GM10847 (cell line): Measurements from ENCODE around the gene ELMO1.

Experiments used
- POLR2A ChIP-seq: IDR thresholded peaks from 2 replicates; pipeline ENCODE4 v1.6.1; 2011; ENCODE audit not compliant: insufficient read length; ENCODE audit errors: extremely low read depth

ELMO1 gene

GRCh38 chr7:36900988-36901710 lies 547.5 kb downstream of the ELMO1 start:
- no peak for TF ChIP-seq POLR2A

- TF ChIP-seq POLR2A, result no peak
Observed at GRCh38 chr7:36898186-36898585, 550.5 kb downstream of the ELMO1 start.

- TF ChIP-seq POLR2A, result no peak
Observed at GRCh38 chr7:36896956-36897590, 551.6 kb downstream of the ELMO1 start.

- TF ChIP-seq POLR2A, result no peak
Observed at GRCh38 chr7:36896418-36896817, 552.2 kb downstream of the ELMO1 start.

- TF ChIP-seq POLR2A, result no peak
Observed at GRCh38 chr7:36895192-36895591, 553.5 kb downstream of the ELMO1 start.

- no peak for TF ChIP-seq POLR2A
Observed at GRCh38 chr7:36894190-36894589, 554.5 kb downstream of the ELMO1 start.

- no peak for TF ChIP-seq POLR2A
Observed at GRCh38 chr7:36889182-36889581, 559.5 kb downstream of the ELMO1 start.

- no peak for TF ChIP-seq POLR2A
Observed at GRCh38 chr7:36887969-36888368, 560.7 kb downstream of the ELMO1 start.

- TF ChIP-seq POLR2A, result no peak
Observed at GRCh38 chr7:36887233-36887632, 561.4 kb downstream of the ELMO1 start.

- TF ChIP-seq POLR2A, result no peak
Observed at GRCh38 chr7:36884910-36885309, 563.8 kb downstream of the ELMO1 start.

- TF ChIP-seq POLR2A, result no peak
Observed at GRCh38 chr7:36884351-36884750, 564.3 kb downstream of the ELMO1 start.

GRCh38 chr7:36881233-36881874 lies 567.3 kb downstream of the ELMO1 start:
- TF ChIP-seq POLR2A, result no peak

- no peak for TF ChIP-seq POLR2A
Observed at GRCh38 chr7:36880108-36880507, 568.6 kb downstream of the ELMO1 start.

- no peak for TF ChIP-seq POLR2A
Observed at GRCh38 chr7:36879021-36879420, 569.6 kb downstream of the ELMO1 start.

GRCh38 chr7:36878288-36878687 lies 570.4 kb downstream of the ELMO1 start:
- no peak for TF ChIP-seq POLR2A

- no peak for TF ChIP-seq POLR2A
Observed at GRCh38 chr7:36875794-36876193, 572.9 kb downstream of the ELMO1 start.
